D721Med (cell line): Measurements from ENCODE around the gene SNX10.
"Not testable (repeated sequence)": the region's sequence is repeated elsewhere in the genome, so short reads cannot be mapped to it uniquely, and the experiment has no call there.

ENCODE experiments used
- DNase-seq: peaks from one replicate; pipeline ENCODE4 v3.0.0; 2011; ENCODE audit warnings: low spot score; ENCODE audit not compliant: insufficient read length
- FAIRE-seq: peaks from 2 replicates; lab custom pipeline; 2011; peaks lifted over from hg19 to GRCh38; lab: Jason Lieb, UNC
- CTCF ChIP-seq: IDR thresholded peaks from 2 replicates; pipeline ENCODE4 v1.5.1; 2012; ENCODE audit warnings: mild to moderate bottlenecking, control low read depth; ENCODE audit not compliant: insufficient read depth; ENCODE audit errors: missing control alignments

The SNX10 gene

GRCh38 chr7:26291699-26292538 lies at the start of gene SNX10:
TSS of gene SNX10 (plus strand) at chr7:26291862. CDS start at chr7:26346443, 54,581 bp downstream.
- no peak for FAIRE-seq

GRCh38 chr7:26245150-26245549 lies 46.5 kb upstream of the SNX10 start:
- DNase-seq (no peak), FAIRE-seq (no peak)
- TF ChIP-seq CTCF: no peak

More at GRCh38 chr7:26291699-26292538, at the start of gene SNX10:
- peak; percentile 34 for TF ChIP-seq CTCF
- DNase-seq: peak; percentile 24

DNA sequence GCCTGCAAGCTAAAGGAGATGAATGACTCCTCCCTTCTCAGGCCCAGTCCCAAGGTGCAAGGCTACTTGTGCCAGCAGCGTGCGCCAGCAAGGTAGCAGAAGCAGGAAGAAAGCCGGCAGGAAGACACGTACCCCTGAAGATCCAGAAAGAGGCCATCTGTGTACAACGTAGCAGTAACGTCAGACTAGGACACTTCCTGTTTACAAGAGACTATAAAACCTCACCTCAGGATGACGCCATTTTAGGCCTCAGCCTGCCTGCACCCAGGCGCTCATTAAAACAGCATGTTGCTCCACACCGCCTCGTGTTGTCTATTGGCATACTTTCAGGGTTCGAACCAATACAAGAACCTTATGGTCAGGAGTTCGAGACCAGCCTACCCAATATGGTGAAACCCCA lies 41.4 kb upstream of the SNX10 start:
- no peak for FAIRE-seq
- TF ChIP-seq CTCF: no peak
- no peak for DNase-seq

DNA sequence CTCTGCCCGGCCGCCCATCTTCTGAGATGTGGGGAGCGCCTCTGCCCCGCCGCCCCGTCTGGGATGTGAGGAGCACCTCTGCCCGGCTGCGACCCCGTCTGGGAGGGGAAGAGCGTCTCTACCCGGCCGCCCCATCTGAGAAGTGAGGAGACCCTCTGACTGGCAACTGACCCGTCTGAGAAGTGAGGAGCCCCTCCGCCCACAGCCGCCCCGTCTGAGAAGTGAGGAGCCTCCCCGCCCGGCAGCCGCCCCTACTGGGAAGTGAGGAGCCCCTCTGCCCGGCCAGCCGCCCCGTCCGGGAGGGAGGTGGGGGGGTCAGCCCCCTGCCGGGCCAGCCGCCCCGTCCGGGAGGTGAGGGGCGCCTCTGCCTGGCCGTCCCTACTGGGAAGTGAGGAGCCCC lies 29.8 kb upstream of the SNX10 start:
- not testable (repeated sequence) for FAIRE-seq, DNase-seq

DNA sequence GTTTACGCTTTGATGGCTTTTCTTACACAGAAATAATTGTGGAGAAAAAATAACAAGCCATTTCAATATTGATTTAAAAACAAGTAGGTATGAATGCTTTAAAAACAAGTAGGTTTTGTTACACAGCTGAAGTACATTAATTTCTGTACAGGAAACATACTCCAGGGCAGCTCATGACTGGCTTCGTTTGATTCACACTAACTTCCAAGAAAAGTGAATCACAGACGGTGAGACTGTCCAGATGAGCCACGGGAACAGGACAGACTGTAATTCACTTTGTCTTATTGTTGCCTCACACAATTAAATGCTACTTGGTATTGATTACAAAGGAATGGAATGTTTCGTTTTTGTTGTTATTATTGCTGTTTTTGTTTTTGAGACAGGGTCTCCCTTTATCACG lies 26.6 kb upstream of the SNX10 start:
- DNase-seq (no peak), FAIRE-seq (no peak)
- no peak for TF ChIP-seq CTCF

DNA sequence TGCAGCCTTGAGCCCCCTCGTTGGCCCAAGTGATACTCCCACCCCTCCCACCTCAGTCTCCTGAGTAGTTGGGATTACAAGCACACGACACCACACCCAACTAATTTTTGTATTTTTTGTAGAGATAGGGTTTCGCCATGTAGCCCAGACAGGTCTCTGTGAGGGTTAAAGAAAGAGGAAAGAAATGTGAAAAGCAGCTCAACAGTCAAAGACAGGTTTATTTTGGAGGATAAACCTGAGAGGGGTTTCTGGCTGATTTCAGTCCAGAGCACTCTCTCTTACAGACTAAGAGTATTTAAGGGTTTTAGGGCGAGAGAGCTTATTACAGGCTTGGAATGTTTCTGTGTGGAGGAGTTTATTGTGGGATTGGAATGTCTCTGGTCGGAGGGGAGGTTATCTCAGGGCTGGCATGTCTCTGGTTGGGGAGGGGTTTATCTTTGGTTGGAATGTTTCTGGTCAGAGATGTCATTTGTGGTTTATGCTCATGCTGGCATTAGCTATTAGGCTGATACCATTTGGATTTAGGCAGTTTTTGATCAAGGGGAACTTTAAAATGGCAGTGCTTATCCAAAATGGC lies 26.1 kb upstream of the SNX10 start:
- FAIRE-seq (no peak), DNase-seq (no peak)
- no peak for TF ChIP-seq CTCF

GRCh38 chr7:26267601-26268166 lies 24.0 kb upstream of the SNX10 start:
- no peak for TF ChIP-seq CTCF
- no peak for DNase-seq
- no peak for FAIRE-seq
